CD4-positive, alpha-beta T cell treated with Interleukin-1 beta for 1 hour (primary cell): ENCODE data around the gene WASL.
"Not testable (repeated sequence)": the region's sequence is repeated elsewhere in the genome, so short reads cannot be mapped to it uniquely, and the experiment has no call there.

Source experiments
- DNase-seq, 2 donors: peaks; one replicate each; pipeline ENCODE4 v3.0.0-alpha.2; 2020 to 2022

WASL gene

DNA sequence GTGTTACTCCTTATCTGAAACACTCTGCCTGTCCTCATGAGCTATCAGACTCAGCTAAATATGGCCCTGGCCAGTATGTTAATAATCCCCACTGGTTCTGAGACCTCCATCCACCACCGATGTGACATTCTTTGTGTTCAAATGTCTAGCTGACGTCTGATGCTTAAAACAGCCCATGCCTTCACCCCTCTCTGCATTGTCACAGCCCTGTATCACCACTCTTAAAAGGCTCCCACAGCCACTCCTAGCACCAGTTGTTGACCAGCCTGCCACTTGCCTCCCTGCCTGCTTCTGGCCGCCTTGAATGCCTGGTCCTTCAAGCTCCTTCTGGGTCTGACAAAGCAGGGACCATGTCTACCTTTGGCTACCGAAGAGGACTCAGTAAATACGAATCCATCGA, 93.2 kb downstream of the WASL start, which contains the start of gene LMOD2:
TSS of gene LMOD2 (plus strand) at position 253 of the 400 bp plus-strand sequence. CDS start at position 351, 98 bp downstream.
- no peak for DNase-seq

DNA sequence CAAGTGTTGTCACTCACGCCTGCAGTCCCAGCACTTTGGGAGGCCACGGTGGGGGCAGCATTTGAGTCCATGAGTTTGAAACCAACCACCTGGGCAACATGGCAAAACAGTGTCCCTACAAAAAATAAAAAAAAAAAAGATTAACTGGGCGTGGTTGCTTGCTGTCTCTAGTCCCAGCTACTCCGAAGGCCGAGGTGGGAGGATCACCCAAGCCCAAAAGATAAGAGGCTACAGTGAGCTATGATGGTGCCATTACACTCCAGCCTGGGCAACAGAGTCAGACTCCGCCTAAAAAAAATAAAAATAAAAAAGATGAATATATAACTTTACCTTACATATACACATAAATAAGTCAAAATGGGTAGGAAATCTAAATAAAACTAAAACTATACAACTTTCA, 95.6 kb downstream of the WASL start:
- no peak for DNase-seq

DNA sequence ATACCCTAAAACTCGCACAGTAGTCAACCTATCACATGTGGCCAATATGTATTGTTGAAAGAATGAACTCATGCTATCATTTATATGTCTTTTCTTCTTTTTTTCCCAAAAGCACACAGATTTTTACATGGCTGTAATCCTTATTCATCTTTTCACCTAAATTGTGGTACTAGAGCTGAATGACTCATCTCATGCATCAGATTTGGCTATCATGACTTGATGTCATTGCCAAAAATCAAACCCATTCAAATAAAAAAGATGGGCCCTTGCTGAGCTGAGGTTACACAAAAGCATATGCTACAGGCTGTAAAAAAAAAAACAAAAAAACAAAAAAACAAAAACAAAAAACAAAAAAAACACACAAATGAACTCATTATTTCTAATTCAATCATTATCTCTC, 96.4 kb downstream of the WASL start:
- DNase-seq, result no peak

DNA sequence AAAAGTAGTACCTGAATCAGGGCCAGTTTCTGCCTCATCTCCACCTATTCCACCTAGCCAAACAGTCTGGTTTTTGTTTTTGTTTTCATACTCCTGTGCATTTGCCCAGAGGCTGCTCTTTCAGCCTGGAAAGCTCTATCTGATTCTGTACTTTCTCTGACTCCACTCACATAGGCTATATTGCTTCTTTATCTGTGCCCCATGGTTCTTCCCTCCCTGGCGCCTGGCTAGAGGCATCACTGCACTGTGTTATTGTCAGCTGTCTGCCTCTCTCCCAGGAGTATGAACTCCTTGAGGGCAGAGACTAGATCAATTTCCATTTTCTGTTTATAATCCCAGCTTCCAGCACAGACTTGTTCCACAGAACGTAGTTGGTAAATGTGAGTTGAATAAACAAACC, 98.2 kb downstream of the WASL start:
- no peak for DNase-seq

DNA sequence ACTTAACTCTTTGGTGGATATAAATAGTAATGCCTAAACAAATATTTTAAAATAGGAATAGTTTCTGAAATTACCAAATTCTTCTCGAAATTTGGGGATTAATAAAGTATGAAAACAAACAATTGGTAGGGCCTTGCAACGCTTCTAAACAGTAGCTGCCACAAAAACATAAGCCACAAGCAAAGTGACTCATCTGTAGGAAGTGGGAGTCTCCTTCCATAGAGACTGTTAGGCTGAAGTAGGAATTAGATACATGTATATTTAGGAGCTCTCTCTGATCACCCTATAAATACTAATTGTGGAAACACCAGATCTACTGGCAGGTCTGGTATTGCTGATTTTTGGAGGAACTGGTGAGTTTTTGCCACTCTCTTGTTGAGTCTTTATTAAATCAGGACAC, 98.8 kb downstream of the WASL start:
- no peak for DNase-seq

DNA sequence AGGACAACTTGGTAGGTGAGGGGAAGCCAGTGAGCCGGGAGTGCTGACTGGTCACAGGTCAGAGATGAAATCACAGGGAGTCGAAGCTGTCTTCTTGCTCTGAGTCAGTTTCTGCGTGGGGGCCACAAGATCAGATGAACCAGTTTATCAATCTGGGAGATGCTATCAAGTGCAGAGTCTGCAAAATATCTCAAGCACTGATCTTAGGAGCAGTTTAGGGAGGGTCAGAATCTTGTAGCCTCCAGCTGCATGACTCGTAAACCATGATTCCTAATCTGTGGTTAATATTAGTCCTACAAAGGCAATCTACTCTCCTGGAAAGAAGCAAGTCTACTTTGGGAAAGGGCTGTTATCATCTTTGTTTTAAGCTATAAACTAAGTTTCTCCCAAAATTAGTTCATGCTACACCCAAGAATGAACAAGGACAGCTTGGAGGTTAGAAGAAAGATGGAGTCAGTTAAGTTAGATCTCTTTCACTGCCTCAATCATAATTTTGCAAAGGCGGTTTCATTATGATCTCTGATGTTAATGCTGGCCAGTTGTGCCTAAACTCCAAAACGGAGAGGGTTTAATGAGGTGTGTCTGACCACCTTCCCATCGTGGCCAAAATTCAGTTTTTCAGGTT, 101.6 kb downstream of the WASL start:
- DNase-seq, result no peak

DNA sequence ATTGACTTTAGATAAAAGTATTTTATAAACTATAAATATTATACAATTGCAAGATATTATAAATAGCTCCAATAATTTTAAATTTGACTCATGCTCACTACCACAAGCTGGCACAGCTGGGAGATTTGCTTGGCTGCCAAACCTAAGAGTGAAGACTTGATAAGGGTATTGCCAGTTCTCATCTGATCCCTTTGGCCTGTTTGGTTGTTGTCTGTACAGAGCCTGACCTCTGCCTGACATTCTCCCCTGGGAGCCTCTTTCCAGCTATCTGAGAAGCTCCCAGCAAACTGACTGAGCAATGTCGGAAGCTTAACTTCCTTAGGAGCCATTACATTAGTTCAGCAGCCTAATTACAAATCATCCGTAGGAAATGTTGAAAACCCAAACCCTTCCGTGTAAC, 103.3 kb downstream of the WASL start:
- DNase-seq, result no peak

DNA sequence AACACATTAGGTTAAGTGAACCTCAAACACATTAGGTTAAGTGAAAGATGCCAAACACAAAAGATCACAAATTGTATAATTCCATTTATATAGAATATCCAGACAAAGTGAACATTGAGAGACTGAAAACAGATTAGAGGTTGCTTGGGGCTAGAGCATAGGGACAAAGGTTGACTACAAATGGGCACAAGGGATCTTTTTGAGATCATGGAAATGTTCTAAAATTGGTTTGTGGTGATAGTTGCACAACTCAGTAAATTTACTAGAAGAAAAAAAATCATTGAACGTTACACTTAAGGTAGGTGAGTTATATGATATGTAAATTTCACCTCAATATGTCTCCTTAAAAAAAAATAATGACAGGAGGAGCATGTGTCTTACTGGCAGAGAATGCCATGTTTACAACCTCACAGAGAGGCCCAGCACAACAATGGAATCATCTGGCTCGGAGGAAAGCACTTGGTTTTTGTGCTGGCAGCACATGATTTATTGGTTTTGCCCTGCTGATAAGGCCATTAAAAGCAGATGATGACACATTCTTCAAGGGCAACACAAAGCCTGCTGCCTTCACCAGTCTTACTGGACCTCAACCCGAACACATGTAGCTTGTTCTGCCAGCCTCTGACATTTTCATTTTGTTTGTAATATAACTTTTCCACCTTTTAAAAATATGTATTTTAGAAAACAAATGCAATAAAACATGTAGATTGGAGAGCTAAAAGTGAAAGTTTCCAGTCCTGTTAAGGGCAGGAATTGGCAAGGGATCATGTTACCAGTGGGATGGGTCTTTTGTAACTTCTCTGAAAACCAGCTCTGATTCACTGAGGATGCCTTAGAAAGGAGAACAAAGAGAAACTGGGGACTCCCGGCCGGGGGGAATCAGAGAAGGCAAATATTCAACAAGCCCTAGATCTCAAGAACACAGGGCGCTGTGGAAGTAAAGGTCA, 105.0 kb downstream of the WASL start:
- DNase-seq, result no peak

DNA sequence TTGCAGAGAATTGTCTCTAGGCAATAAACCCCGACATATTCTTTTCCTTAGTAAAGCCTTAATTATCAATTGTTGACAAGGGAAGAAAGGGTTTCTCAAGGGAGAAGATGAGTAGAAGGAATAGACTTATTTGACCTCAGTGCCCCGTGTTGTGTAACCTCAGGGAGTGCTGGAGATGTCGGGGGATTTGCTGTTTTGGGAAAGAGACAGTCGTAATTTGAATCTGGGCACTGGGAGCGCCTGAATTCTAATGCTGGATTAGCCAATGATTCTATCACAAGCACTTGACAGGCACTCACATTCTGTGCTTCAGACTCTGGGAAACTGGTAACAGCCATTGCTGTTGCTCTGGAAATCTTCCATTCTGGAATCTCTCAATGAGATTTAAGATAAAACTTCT, 106.9 kb downstream of the WASL start:
- DNase-seq, result no peak

DNA sequence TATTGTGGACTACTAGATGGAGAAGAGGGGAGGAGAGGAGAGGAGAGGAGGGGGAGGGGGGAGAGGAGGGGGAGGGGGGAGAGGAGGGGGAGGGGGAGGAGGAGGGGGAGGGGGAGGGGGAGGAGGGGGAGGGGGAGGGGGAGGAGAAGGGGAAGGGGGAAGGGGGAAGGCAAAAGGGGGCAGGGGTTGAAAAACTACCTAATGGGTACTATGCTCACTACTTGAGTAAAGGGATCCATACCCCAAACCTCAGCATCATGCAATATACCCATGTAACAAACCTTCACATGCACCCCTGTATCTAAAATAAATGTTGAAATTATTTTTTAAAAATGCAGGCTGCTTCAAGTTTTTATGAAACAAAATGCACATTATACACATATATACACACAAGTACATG, 108.2 kb downstream of the WASL start:
- no peak for DNase-seq

DNA sequence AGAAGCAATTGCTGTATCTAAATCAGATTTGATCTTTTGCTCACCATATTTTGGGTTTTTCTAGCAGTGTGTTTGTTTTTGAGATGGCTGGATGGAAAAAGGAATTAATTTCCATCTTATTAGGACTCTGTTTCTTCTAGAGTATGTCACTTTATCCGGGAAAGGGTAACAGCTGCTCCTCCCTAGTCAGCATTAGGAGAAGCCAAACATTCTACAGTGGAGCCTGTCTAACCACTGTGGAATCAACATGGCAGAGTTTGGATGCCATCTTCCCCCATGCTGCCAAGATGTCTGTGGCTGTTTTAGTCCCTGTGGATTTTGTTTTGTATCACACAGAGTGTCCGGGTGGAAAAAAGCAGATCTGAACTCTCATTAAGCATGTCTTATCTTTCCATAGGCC, 109.2 kb downstream of the WASL start:
- no peak for DNase-seq

DNA sequence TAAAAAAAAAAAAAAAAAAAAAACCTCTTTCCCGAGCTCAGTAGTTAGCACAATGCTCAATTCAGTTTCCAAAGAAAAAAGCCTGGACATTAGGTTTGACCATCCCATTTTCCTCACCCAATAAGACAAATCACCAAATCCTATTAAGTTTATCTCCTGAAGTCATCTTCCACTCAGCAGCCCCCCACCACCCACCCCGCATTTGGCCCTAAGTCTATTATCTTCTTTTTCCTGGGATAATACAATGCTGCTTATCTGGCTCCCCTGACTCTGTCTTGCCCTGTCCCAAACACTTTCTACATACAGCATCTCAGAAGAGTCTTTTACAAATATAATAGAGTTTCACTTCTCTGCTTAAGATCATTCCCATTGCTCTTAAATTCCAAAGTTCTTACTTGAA, 110.9 kb downstream of the WASL start:
- no peak for DNase-seq

DNA sequence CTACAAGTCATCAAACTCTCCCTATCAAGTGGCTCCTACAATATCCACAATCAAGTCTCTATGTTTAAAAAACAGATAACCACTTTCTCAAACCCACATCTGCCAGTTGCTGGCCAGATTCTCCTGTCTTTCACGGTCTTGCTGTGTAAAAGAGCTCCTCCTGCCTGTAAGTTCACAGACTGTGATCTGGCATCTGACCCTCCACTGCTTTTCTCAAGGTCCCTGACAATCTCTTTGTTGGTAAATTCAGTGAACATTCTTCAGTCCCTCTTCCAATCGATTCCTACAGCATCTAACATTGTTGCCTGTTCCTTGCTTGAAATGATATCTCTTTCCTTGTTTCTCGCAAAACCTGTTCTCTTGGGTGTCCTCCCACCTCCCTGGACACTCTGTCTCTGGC, 111.6 kb downstream of the WASL start:
- no peak for DNase-seq

DNA sequence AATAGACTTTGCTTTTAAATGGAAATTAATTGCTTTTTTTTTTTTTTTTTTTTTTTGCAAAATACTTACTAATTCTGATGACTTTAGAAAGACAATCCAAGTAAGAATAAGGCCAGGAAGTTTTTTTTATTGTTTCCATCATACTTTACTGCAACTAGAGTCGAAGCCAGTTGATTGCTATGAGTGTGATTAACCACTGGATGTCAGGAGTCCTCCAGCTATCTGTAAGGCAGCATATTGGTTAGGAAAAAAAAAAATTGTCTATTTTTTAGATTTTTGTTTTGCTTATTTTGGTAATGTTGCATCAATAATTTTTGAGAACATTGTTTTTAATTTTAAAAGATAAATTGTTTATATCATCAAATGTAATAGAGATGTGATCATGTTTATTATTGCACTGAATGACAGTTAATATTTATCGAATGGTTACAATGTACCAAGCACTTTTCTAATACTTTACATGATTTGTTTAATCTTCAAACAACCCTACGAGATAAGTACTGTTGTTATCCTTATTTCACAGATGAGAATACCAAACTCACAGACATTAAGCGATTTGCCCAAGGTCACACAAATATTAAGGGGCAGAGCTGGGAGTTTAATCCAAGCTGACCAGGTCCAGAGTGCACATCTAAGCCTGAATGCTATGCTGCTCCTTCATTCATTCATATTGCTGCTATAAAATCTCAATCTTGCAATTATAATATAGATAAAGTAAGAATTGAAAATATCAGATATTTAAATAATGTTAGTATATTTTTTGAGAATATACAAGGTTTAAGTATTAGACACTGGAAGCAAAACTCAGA, 113.0 kb downstream of the WASL start:
- DNase-seq, result no peak

DNA sequence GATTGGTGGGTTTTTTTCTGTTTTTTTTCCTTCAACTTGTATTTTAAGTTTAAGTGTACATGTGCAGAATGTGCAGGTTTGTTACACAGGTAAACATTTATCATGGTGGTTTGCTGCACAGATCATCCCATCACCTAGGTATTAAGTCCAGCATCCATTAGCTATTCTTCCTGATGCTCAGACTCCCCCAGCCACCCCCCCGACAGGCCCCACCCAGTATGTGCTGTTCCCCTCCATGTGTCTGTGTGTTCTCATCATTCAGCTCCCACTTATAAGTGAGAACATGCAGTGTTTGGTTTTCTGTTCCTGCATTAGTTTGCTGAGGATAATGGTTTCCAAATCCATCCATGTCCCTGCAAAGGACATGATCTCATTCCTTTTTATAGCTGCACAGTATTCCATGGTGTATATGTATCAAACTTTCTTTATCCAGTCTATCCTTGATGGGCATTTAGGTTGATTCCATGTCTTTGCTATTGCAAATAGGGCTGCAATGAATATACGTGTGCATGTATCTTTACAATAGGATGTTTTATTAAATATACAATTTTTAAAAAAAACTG, 114.7 kb downstream of the WASL start:
- not testable (repeated sequence) for DNase-seq

DNA sequence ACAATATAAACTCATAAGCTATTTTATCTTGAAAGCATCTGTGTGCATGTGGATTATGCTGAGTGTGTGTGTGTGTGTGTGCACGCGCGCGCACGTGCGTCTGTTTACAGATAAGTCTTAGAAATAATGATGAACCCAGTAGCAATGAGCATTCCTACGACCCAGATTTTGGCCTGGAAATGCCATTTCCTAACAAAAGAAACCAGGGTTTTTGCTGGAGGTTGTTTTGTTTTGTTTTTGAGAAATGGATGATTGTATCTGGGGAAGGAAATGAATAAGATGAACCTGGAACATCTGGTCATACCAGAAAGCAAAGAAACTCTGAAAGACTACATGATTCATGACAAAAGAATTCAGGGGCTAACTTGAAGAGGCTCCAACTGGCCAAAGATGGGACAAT, 115.2 kb downstream of the WASL start:
- no peak for DNase-seq

DNA sequence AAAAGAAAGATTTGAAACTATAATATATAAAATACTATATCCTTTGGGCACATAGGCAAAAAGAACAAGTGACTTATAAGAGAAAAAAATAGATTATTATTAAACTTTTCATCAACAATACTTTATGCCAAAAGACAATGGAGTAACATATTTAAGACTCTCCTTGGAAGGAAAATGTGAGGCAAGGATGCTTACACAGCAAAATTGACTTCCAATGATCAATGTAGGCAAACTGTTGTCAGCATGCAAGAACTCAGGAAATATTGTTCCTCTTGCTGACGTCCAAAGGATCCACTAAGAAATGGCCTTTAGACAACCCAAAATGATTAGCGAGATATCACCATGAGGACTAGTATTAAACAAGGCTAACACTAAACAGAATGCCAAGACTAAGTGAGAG, 116.0 kb downstream of the WASL start:
- no peak for DNase-seq
